HG02943 (cell line): ENCODE data around the gene PYDC1.
"Not testable (repeated sequence)": the region's sequence is repeated elsewhere in the genome, so short reads cannot be mapped to it uniquely, and the experiment has no call there.

ENCODE experiments used
- ATAC-seq: cut with Tn5 transposase; IDR thresholded peaks from one replicate; pipeline ENCODE4 v1.9.1; 2021; ENCODE audit warnings: mild to moderate bottlenecking, low read depth, moderate library complexity; ENCODE audit not compliant: unreplicated experiment

The PYDC1 gene

DNA sequence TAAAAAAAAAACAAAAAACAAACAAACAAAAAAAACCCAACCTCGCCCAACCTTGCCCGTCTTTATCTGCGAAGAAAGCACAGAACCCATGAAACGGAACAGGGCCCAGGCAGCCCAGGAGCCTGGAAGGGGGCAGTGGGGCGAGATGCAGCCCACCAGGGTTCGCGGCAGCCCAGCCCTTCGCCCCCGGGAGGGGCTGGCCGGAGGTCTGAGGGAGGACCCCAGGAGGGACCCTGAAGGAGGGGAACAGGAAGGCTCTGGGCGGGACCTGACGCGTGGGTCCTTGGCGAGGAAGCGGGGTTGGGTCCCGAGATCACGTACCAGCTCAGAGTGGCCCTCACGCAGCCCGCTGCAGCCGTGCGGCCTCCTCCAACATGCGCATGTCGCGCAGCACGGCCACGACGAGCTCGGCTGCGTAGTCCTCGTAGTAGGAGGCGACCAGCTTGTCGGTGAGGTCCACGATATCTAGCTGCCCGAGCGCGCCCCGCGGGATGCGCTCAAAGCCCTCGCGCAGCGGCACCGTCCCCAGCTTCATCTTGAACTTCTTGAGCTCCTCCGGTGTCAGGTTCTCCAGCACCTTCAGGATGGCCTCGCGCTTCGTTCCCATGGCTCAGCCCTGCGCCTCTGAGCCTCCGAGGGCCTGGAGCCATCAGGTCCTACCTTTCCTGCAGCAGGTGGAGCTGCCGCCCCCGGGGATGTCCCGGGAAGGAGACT is at the start of gene PYDC1:
PYDC1 (minus strand) TSS at position 714 of the 714 bp plus-strand sequence; CDS start at position 607, 107 bp downstream.
- no peak for ATAC-seq

DNA sequence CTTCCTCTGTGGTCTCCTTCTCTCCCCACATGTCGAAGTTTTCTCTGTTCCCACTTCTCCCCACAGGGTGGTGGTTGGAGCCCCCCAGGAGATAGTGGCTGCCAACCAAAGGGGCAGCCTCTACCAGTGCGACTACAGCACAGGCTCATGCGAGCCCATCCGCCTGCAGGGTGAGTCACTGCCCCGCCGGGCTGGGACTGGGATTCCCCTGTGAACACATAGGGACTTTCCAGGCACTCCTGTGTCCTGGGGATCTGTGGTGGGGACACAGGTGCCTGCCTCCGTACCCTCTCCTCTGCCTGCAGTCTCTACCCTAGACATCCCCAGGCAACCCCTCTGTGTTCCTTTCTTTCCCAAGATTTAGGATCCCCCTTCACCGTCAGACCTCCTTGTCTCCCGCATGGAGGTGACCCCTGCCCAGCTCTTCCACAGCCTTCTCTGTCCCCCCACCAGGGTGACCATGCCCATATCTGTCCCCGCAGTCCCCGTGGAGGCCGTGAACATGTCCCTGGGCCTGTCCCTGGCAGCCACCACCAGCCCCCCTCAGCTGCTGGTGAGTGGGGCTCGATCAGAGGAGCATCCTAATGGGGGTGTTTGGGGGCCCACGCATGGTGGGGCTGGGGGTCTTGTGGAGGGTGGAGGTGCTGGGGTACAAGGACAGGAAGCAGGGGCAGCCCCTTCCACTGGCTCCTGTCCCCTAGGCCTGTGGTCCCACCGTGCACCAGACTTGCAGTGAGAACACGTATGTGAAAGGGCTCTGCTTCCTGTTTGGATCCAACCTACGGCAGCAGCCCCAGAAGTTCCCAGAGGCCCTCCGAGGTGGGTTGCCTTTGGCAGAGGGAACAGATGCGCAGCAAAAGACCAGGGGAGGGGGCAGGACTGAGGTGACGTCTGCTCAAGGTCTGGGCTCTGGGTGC is 48.7 kb upstream of the PYDC1 start:
- ATAC-seq: peak; percentile 73

DNA sequence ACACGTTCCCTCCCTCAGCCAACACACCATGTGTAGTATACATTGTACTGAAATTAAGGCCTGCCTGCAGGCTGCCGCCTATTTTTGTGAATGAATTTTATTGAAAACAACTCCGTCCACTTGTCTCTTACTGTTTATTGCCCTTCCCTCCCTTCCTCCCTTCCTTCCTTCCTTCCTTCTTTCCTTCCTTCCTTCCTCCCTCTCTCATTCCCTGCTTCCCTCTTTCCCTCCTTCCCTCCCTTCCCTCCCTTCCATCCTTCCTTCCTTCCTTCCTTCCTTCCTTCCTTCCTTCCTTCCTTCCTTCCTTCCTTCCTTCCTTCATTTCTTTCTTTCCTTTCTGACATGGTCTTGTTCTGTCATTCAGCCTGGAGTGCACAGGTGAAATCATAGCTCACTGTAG is 45.1 kb upstream of the PYDC1 start:
- no peak for ATAC-seq

DNA sequence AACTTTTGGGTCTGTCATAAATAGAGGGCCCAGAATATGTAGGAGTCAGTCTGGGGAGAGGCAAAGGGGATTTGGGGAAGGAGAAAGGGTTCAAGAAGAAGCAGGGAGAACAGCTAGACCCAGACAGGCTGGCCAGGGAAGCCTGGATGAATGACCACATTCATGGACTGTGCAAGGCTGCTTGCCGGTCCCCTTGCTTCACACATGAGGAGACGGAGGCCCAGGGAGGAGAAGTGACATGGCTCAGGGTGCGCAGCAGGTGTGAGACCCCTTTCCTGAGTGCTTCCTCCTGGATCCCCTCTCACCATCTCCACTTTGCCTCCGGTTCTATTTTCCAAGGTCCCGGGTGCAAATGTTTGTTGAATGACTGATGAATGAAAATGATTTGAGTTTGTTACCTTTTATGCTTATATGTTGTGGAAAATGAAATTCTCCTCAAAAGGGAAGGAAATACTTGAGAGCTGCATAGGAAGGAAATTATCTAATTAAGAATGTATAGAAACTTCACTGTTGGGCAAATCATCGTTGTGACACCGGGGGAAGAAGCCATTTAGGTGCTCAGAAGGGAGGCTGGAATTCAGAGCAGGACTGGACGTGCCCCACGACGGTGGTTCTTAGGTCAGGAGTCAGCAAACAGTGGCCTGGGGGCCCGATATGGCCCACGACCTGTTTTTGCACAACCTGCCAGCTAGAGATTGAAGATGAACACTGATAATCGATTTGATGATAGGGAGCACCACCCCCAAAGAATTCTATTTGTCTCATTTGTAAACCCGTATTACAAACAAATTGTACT is 43.4 kb upstream of the PYDC1 start:
- ATAC-seq: no peak

DNA sequence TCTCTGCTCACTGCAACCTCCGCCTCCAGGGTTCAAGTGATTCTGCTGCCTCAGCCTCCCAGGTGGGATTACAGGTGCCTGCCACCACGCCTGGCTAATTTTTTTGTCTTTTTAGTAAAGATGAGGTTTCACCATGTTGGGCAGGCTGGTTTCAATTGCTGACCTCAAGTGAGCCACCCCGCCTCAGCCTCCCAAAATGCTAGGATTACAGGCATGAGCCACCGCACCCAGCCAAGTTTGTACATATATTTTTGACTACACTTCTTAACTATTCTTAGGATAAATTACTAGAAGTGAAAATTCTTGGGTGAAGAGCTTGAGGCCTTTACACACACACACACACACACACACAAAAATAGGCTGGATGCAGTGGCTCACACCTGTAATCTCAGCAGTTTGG is 41.4 kb upstream of the PYDC1 start:
- ATAC-seq: no peak

DNA sequence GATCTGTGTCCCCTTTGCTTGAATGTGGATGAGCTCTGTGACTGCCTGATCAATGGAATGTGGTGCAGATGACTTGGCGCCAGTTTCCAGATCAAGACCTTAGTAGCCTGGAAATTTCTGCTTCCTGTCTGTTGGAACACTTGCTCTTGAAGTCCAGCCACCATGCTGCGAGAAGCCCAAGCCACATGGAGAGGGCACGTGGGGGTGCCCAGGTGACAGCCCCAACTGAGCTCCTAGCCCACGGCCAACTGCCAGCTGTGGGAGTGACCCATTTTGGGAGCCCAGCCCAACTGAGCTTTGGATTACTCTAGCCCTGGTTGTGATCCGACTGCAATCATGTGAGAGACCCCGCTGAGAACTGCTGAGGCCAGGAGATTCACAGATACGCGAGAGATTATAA is 39.5 kb upstream of the PYDC1 start:
- no peak for ATAC-seq

DNA sequence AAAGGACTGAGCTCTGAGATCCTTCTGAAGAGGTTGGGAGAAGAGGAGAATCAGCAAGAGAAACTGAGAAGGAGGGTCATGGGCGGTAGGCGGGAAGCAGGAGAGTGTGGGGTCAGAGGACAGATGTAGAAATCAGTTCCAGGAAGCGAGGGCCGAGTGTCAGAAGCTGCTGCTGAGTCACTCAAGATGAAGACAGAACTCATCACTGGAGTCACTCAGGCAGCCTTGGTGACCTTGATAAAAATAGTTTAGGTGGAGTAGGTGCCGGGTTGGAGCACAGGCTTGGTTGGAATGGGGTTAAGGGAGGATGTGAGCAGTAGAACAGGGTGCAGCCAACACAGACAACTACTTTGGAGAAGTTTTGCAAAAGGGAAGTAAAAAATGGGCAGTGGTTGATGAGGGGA is 36.7 kb upstream of the PYDC1 start:
- ATAC-seq: no peak

DNA sequence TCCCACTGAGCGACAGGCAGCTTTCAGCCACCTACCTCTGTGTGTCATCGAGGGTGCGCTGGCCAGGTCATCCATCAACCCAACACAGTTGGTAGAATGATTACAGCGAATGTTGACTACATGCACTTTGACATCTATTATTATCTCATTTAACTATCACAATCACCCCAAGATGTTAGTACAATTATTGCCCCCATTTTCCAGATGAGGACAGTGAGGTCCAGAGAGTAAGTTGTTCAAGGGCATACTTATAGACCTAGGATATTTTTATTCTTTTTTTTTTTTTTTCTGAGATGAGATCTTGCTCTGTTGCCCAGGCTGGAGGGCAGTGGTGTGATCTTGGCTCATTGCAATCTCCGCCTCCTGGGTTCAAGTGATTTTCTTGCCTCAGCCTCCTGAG is 34.5 kb upstream of the PYDC1 start:
- ATAC-seq: no peak

DNA sequence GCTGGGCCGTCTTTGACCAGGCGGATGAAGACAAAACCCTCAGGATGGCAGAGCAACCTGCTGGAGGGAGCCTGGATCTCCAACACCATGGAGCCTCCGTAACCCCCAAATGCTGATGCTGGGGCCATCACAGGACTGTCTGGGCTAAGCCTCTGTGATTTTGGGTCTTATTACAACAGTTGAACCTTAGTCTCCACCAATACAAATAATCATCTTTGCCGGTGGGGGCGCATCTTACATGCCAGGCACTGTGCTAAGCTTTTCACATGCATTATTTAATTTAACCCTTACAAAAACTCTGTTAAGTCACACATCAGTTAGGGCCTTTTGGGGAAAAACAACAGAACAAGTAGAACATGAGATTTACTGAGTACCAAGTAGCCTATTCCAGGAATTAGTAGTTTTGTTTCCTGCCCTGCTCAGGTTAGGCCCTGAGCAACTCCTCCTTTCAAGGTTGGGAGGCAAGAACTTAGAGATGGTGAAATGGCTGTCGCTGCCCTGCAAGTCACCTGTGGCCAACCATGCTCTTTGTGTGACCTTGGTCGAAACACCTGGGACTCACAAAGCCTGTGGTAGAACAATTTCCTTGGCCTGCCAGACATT is 33.9 kb upstream of the PYDC1 start:
- ATAC-seq: no peak

DNA sequence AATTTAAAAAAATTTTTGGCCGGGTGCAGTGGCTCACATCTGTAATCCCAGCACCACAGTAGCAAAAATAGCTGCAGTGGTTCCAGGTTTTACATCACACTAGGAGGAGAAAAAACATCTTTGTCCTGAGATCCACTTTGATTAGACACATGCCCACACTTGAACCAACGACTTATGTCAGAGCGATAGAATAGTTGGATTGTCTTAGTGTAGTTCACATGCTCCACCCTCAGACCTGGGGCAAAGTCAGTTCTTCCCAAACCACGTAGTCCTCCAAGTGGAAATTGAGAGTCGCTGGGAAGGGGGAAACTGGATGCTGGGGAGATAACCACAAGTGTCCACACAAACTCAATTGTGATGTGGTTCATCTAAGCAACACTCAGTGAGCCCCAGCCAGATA is 31.4 kb upstream of the PYDC1 start:
- no peak for ATAC-seq

DNA sequence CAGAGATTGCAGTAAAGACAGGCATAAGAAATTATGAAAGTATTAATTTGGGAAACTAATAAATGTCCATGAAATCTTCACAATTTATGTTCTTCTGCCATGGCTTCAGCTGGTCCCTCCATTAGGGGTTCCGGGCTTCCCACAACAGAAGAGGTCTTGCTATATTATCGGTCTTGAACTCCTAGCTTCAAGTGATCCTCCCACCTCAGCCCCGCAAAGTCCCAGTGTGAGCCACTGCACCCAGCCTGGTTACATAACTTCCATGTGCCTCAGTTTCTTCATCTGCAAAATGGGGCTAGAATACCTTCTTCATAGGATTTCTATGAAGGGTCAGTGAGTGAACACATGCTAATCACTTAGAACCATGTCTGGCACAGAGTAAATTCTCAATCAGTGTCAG is 29.4 kb upstream of the PYDC1 start:
- no peak for ATAC-seq

DNA sequence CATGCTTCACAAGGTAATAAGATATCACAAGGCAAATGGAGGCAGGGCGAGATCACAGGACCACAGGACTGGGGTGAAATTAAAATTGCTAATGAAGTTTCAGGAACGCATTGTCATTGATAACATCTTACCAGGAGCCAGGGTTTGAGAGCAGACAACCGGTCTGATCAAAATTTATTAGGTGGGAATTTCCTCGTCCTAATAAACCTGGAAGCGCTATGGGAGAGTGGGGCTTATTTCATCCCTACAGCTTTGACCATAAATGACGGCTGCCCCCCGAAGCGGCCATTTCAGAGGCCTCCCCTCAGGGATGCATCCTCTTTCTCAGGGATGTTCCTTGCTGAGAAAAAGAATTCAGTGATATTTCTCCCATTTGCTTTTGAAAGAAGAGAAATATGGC is 28.7 kb upstream of the PYDC1 start:
- ATAC-seq: not testable (repeated sequence)

DNA sequence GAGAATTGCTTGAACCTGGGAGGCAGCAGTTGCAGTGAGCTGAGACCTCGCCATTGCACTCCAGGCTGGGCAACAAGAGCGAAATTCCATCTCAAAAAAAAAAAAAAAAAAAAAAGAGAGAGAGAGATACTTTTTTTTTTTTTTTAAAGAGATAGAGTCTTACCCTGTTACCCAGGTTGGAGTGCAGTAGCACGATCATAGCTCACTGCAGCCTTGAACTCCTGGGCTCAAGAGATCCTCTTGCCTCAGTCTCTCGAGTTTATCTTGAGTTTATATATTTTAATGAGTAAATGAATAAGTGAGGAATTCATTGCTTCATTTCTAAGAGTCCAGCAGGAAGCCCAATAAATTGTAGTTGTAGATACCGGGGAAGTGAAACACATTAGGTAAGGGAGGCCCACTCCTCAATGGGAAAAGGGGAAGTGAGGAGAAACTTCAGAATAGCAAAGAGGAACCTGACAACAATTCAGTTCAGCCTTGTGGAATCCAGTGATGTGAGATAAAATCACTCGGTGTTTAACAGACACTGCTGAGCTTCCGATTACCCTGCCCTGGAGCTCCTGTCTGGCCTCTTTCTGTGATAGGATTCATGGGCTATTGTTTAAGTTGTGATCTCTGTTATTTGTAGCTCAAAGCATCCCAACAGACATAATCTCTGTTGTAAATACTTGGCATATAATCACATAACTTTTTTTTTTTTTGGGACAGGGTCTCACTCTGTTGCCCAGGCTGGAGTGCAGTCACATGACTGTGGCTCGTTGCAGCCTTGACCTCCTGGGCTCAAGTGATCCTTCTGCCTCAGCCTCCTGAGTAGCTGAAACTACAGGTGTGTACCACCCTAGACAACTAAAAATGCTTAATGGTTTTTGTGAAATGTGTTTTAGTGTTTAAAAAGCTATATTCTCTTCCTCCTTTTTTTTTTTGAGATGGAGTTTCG is 27.1 kb upstream of the PYDC1 start:
- ATAC-seq: no peak

DNA sequence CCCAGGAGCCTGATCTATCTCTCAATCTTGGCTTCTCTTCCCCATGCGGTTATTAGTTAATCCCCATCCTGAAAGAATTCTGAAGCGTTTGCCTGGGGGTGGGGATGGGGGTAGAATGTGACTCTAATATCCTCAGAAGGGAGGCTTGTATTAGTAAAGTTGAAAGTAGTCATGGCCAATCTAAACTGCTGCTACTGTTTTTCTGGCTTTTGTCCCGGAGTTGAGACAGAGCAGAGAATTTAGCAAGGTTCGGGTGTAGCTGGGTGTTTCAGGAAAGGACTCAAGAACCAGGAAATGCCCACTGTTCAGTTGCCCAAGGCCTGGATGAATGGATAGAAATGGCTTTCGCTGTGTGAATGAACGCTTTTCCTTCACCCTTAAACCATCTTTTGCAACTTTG is 25.3 kb upstream of the PYDC1 start:
- ATAC-seq: no peak

DNA sequence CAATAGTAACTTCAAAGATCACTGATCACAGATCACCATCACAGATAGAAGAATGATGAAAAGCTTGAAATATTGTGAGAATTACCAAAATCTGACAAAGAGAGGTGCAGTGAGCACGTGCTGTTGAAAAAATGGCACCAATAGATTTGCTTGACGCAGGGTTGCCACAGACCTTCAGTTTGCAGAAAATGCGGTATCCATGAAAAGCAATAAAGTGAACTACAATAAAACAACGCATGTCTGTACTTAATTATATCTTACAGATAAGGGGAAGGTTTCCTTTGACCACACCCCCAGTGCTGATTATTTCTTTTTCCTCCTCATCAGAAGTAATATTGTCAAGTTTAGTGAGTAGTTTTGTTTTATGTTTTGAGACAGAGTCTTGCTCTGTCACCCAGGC is 21.1 kb upstream of the PYDC1 start:
- no peak for ATAC-seq

DNA sequence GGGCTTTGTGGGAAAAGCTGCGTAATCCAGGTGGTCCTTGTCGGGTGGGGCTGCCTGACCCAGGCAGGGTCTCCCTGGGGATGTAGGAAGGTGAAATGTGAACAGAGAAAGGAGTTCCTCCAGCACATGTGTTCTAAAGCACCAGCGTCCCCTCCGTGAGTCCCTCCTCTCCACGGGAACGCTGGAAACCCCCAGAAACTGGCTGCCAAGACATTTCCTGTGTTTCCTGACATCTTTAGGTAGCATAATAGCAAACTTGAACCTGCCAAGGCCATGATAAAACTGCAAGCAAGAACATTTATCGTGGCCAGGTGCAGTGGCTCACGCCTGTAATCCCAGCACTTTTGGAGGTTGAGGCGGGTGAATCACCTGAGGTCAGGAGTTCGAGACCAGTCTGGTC is 12.6 kb upstream of the PYDC1 start:
- ATAC-seq: no peak

DNA sequence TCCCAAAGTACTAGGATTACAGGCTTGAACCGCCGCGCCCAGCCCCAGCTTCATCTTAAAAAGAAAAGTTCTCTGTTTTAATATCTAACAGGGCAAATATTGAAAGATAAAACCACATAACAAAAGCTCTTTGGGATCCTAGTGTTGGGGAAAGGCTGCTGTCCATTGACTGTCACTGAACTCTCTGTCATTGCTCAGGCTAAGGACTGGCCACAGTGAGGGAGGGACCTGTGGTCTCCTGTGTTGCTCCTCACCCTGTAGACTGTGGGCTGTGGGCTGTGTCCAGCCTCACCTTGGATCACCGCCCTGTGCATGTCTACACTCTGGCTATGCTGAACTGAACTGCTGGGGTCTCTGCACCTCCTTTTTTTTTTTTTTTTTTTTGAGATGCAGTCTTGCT is 11.3 kb upstream of the PYDC1 start:
- ATAC-seq: no peak

DNA sequence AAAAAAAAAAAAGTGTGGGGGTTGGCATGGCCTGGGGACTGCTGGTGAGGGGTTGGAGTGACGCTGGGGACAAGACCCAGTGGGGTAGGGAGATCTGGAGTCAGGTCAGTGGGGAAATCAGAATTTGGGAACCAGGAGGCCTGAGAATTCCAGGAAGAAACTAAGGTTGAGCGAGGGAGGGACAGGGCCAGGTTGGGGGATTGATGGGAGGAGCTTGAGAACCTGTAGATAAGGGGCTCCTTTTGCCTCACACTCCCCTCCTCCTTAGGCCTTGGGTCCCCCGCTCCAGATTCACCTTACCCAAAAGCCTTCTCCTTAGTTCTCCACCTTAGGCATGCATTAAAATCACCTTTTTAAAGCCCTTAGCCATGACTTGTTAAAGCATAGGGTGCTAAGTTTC is 8.3 kb upstream of the PYDC1 start:
- ATAC-seq: no peak

DNA sequence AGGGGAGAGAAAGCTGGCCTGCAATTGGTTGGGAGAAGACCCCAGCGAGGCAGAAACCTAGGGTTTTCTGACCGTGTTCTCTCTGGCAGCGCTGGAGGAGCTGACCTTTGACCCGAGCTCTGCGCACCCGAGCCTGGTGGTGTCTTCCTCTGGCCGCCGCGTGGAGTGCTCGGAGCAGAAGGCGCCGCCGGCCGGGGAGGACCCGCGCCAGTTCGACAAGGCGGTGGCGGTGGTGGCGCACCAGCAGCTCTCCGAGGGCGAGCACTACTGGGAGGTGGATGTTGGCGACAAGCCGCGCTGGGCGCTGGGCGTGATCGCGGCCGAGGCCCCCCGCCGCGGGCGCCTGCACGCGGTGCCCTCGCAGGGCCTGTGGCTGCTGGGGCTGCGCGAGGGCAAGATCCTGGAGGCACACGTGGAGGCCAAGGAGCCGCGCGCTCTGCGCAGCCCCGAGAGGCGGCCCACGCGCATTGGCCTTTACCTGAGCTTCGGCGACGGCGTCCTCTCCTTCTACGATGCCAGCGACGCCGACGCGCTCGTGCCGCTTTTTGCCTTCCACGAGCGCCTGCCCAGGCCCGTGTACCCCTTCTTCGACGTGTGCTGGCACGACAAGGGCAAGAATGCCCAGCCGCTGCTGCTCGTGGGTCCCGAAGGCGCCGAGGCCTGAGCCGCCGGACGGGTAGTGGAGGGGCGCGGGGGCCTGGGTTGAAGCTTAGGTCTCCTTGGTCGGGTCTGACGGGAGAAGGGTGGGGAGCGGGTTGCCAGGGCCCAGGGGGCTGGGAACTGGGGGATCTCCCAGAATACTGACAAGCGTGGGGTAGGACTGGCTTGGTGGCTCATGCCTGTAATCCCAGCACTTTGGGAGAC is 7.4 kb upstream of the PYDC1 start:
- ATAC-seq: no peak
